K562 (cell line): Measurements from ENCODE around the gene RNASEH2C.

ENCODE experiments used
- BRCA1 ChIP-seq, 2 experiments: fragments of 450-650 bp in 1 of 2; sonication (generic) in 1 of 2; formaldehyde crosslinking in 1 of 2; IDR thresholded peaks; 2 replicates each; pipeline versions ENCODE4 v1.5.0 to v1.6.1; 2017 to 2020; ENCODE audit warnings: mild to moderate bottlenecking in 1 of 2, missing genetic modification reagents in 1 of 2
- FOSL1 ChIP-seq: fragments of 200-800 bp; sonication (Bioruptor generic); conservative IDR thresholded peaks from 2 replicates; pipeline ENCODE4 v1.6.1; 2016; ENCODE audit warnings: missing genetic modification characterization, missing compliant biosample characterization
- HDAC6 ChIP-seq: IDR thresholded peaks from 2 replicates; pipeline ENCODE4 v1.6.1; 2012; ENCODE audit warnings: low read depth, mild to moderate bottlenecking, control low read depth, inconsistent platforms, low read length, moderate library complexity
- SIN3A ChIP-seq, 2 experiments: fragments of 150-350 bp in 1 of 2; IDR thresholded peaks; 2 replicates each; pipeline ENCODE4 v1.6.1; 2011 to 2016; ENCODE audit warnings: borderline replicate concordance in 2 of 2, low read depth in 2 of 2, low read length in 2 of 2, mild to moderate bottlenecking in 2 of 2, moderate library complexity in 2 of 2; ENCODE audit not compliant: control insufficient read depth in 1 of 2

- TF ChIP-seq BRCA1 (IDR thresholded peaks at IDR 0.05) (no peak), BRCA1 (CRISPR knock-in tag; IDR thresholded peaks at IDR 0.05) (no peak), SIN3A (IDR thresholded peaks at IDR 0.05; ENCODE audit: borderline replicate concordance in 2 of 2, control insufficient read depth in 1 of 2, low read depth in 2 of 2, low read length in 2 of 2) (no peak), HDAC6 (no peak), FOSL1 (tag) (no peak)
Observed at GRCh38 chr11:65743681-65744025, 23.1 kb upstream of the RNASEH2C start.
